OCI-LY1 (cell line): Measurements from ENCODE around the gene PAX2.

Experiments
- H2AFZ ChIP-seq: fragments of 200-600 bp; sonication (generic), shearing (Covaris generic); 2 replicates; pipeline ENCODE4 v1.6.0; 2014; ENCODE audit warnings: antibody characterized with exemption, mild to moderate bottlenecking, low read length
- H3F3A ChIP-seq: fragments of 200-600 bp; sonication (generic), shearing (Covaris generic); 2 replicates; pipeline ENCODE4 v1.6.0; 2014; ENCODE audit warnings: mild to moderate bottlenecking, antibody characterized with exemption, low read length, moderate library complexity; ENCODE audit not compliant: insufficient read depth
- H3K27ac ChIP-seq: fragments of 200-600 bp; sonication (generic); 2 replicates; pipeline ENCODE4 v1.5.1; 2014; ENCODE audit warnings: low read length, mixed run types, mild to moderate bottlenecking, low read depth; ENCODE audit not compliant: poor library complexity, severe bottlenecking
- H3K27me3 ChIP-seq: fragments of 200-600 bp; sonication (generic); 2 replicates; pipeline ENCODE4 v1.6.0; 2014; ENCODE audit warnings: antibody characterized with exemption, mild to moderate bottlenecking, low read length, moderate library complexity; ENCODE audit not compliant: insufficient read depth
- H3K36me3 ChIP-seq: fragments of 200-600 bp; sonication (generic); 2 replicates; pipeline ENCODE4 v1.6.1; 2014; ENCODE audit warnings: mild to moderate bottlenecking, antibody characterized with exemption, low read length, moderate library complexity, mixed read lengths; ENCODE audit not compliant: insufficient read depth
- H3K4me1 ChIP-seq: fragments of 200-600 bp; sonication (generic); 2 replicates; pipeline ENCODE4 v1.5.1; 2014; ENCODE audit warnings: mild to moderate bottlenecking, low read length, moderate library complexity; ENCODE audit not compliant: insufficient read depth, severe bottlenecking
- H3K4me2 ChIP-seq: fragments of 200-600 bp; sonication (generic), shearing (Covaris generic); 2 replicates; pipeline ENCODE4 v1.6.1; 2014; ENCODE audit warnings: low read length
- H3K4me3 ChIP-seq: fragments of 200-600 bp; sonication (generic); 2 replicates; pipeline ENCODE4 v1.5.1; 2014; ENCODE audit warnings: low read length, low read depth, mild to moderate bottlenecking, mixed read lengths; ENCODE audit not compliant: poor library complexity, severe bottlenecking
- H3K79me2 ChIP-seq: fragments of 200-600 bp; shearing (Covaris generic); 2 replicates; pipeline ENCODE4 v1.6.1; 2016; ENCODE audit warnings: mixed run types, low read length, mixed read lengths; ENCODE audit not compliant: insufficient read depth
- H3K9ac ChIP-seq: fragments of 200-600 bp; sonication (generic), shearing (Covaris generic); 2 replicates; pipeline ENCODE4 v1.6.1; 2014; ENCODE audit warnings: mild to moderate bottlenecking, low read length, mixed read lengths
- H3K9me2 ChIP-seq: fragments of 200-600 bp; sonication (generic), shearing (Covaris generic); 2 replicates; pipeline ENCODE4 v1.6.1; 2014; ENCODE audit warnings: low read depth, mild to moderate bottlenecking, low read length, mixed read lengths
- H3K9me3 ChIP-seq: fragments of 200-600 bp; shearing (Covaris generic); 2 replicates; pipeline ENCODE4 v1.6.1; 2014; ENCODE audit warnings: low read length, mixed read lengths
- H4K20me1 ChIP-seq: fragments of 200-600 bp; sonication (generic), shearing (Covaris generic); 2 replicates; pipeline ENCODE4 v1.6.0; 2016; ENCODE audit warnings: mild to moderate bottlenecking, low read length; ENCODE audit not compliant: insufficient read depth
- EZH2 ChIP-seq: fragments of 200-600 bp; sonication (generic), shearing (Covaris generic); IDR thresholded peaks from 2 replicates; pipeline ENCODE4 v1.8.0; 2017; ENCODE audit warnings: borderline replicate concordance, mixed run types, mild to moderate bottlenecking, antibody characterized with exemption, low read length, moderate library complexity, mixed read lengths
- TF ChIP-seq, protein P1 (sequence below): fragments of 200-600 bp; sonication (generic), shearing (Covaris generic); IDR thresholded peaks from 2 replicates; pipeline ENCODE4 v1.5.1; 2017; ENCODE audit warnings: mild to moderate bottlenecking, antibody characterized with exemption, low read length, moderate library complexity, mixed read lengths

The PAX2 gene

DNA sequence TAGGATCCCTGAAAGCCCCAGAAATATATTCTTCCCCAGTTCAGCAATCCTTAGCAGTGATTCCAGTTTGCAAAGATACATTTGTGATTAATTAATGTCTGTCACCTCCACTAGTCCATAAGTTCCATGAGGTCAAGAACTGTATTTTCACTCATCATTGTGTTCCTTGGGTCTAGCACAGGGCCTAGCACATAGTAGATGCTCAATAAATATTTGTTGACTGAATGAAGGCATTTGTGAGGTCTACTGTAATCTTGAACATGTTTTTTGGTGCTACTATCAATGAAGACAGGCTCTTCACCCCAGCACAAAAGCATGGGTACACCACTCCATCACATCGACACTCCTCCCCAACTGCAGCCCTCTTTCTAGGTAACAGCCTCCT lies 30.8 kb upstream of the PAX2 start:
- no peaks in the 10 kb centered on the region for H4K20me1 ChIP-seq

DNA sequence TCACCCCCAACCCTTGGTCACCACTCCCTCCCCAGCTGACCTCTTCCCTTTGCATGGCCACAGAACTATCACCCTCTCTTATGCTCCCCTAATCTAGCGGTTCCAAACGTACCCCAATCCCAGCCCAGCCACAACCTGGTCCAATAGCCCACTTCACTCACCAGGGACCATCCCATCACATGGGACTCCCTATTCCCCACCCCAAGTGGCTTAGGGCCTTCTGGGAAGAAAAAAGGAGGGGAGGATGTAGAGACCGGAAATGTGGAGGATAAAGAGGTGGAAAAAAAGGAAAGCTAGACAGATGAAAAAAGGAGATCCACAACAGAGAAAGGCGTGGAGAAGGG lies 30.3 kb upstream of the PAX2 start:
- TF ChIP-seq, protein P1, sequence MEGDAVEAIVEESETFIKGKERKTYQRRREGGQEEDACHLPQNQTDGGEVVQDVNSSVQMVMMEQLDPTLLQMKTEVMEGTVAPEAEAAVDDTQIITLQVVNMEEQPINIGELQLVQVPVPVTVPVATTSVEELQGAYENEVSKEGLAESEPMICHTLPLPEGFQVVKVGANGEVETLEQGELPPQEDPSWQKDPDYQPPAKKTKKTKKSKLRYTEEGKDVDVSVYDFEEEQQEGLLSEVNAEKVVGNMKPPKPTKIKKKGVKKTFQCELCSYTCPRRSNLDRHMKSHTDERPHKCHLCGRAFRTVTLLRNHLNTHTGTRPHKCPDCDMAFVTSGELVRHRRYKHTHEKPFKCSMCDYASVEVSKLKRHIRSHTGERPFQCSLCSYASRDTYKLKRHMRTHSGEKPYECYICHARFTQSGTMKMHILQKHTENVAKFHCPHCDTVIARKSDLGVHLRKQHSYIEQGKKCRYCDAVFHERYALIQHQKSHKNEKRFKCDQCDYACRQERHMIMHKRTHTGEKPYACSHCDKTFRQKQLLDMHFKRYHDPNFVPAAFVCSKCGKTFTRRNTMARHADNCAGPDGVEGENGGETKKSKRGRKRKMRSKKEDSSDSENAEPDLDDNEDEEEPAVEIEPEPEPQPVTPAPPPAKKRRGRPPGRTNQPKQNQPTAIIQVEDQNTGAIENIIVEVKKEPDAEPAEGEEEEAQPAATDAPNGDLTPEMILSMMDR: no peak
- no peak for TF ChIP-seq EZH2
- H3K36me3 ChIP-seq: no peaks in the 10 kb centered on the region
- H3K9me3 ChIP-seq: no peaks in the 10 kb centered on the region
- H3K9me2 ChIP-seq: no peaks in the 10 kb centered on the region
- no peaks in the 10 kb centered on the region for H3F3A ChIP-seq
- H3K27ac ChIP-seq: no peak overlapping the region
- H3K9ac ChIP-seq: no peak overlapping the region
- H3K4me3 ChIP-seq: no peak overlapping the region
- H3K27me3 ChIP-seq: no peaks in the 10 kb centered on the region
- no peaks in the 10 kb centered on the region for H3K4me1 ChIP-seq
- H3K79me2 ChIP-seq: no peaks in the 10 kb centered on the region
- H3K4me2 ChIP-seq: no peak overlapping the region
- no peak overlapping the region for H2AFZ ChIP-seq
- no peaks in the 10 kb centered on the region for H4K20me1 ChIP-seq

More for the DNA sequence above, 30.8 kb upstream of the PAX2 start:
- no peaks in the 10 kb centered on the region for H3F3A ChIP-seq
- H3K27me3 ChIP-seq: no peaks in the 10 kb centered on the region
- no peak overlapping the region for H3K9ac ChIP-seq
- H3K36me3 ChIP-seq: no peaks in the 10 kb centered on the region
- no peaks in the 10 kb centered on the region for H3K4me1 ChIP-seq
- no peaks in the 10 kb centered on the region for H3K79me2 ChIP-seq
- no peak overlapping the region for H3K27ac ChIP-seq
- no peak overlapping the region for H2AFZ ChIP-seq
- no peak for TF ChIP-seq EZH2
- TF ChIP-seq, protein P1: no peak
- H3K9me3 ChIP-seq: no peaks in the 10 kb centered on the region
- no peak overlapping the region for H3K4me2 ChIP-seq
- H3K9me2 ChIP-seq: no peaks in the 10 kb centered on the region
- no peak overlapping the region for H3K4me3 ChIP-seq

DNA sequence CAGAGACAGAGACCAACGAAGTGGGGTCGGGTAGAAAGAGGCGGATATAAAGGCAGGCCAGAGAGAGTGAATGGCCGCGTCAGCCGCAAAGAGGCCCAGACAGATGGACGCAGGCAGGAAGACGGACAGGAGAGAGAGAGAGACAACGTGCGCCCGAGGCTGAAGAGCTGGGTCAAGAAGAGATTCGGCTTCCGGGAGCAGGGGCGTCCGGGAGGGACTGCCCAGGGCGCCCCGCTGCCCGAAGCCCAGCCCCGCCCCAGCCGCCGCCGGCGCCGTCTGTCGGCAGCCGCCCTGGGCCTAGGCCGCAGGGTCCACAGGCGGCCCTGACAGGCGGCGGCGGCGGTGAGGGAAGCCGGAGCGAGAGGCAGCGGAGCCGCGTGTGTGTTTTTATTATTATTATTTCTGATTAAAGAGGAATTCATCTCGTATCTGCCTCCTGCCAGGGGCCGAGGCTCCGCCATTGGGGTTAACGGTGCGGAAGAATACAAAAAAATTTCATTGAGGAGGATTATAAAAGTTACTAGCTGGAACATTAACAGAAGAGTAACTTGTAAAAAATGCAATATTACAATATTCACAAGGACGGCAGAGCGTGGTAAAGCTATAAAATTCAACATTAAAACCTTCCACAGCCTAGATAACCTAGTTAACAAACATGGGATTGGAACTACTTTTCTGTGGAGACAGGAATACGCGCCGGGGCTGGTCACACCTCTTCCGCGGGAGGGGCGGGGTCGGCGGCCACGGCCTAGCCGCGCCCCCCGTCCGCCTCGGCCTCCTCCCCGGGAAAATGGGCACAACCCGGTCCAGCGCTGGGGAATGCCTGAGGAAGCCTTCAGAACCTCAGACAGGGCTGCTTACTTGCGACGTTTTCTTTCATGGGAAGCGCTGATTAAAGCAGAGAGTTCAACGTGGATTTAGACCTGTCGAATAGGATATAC lies 29.7 kb upstream of the PAX2 start:
- Histone ChIP-seq H3K9ac (no peak overlapping the region), H4K20me1 (no peaks in the 10 kb centered on the region), H2AFZ (no peak overlapping the region), H3K4me3 (no peak overlapping the region), H3K9me3 (no peaks in the 10 kb centered on the region), H3K9me2 (no peaks in the 10 kb centered on the region), H3K4me1 (no peaks in the 10 kb centered on the region), H3K36me3 (no peaks in the 10 kb centered on the region), H3K27ac (no peak overlapping the region), H3K27me3 (no peaks in the 10 kb centered on the region), H3K4me2 (no peak overlapping the region), H3K79me2 (no peaks in the 10 kb centered on the region), H3F3A (no peaks in the 10 kb centered on the region)
- no peak for TF ChIP-seq EZH2
- TF ChIP-seq, protein P1: no peak
